Cerebellar nuclear complex (tissue), 1 donor: Measurements from ENCODE around the gene CIITA.
"Not testable (repeated sequence)": the region's sequence is repeated elsewhere in the genome, so short reads cannot be mapped to it uniquely, and the experiment has no call there.

Experiments used
- DNase-seq, 2 experiments: peaks; one replicate each; lab custom pipeline; 2025; lab: John Stamatoyannopoulos, UW

CIITA gene, protein sequence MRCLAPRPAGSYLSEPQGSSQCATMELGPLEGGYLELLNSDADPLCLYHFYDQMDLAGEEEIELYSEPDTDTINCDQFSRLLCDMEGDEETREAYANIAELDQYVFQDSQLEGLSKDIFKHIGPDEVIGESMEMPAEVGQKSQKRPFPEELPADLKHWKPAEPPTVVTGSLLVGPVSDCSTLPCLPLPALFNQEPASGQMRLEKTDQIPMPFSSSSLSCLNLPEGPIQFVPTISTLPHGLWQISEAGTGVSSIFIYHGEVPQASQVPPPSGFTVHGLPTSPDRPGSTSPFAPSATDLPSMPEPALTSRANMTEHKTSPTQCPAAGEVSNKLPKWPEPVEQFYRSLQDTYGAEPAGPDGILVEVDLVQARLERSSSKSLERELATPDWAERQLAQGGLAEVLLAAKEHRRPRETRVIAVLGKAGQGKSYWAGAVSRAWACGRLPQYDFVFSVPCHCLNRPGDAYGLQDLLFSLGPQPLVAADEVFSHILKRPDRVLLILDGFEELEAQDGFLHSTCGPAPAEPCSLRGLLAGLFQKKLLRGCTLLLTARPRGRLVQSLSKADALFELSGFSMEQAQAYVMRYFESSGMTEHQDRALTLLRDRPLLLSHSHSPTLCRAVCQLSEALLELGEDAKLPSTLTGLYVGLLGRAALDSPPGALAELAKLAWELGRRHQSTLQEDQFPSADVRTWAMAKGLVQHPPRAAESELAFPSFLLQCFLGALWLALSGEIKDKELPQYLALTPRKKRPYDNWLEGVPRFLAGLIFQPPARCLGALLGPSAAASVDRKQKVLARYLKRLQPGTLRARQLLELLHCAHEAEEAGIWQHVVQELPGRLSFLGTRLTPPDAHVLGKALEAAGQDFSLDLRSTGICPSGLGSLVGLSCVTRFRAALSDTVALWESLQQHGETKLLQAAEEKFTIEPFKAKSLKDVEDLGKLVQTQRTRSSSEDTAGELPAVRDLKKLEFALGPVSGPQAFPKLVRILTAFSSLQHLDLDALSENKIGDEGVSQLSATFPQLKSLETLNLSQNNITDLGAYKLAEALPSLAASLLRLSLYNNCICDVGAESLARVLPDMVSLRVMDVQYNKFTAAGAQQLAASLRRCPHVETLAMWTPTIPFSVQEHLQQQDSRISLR

DNA sequence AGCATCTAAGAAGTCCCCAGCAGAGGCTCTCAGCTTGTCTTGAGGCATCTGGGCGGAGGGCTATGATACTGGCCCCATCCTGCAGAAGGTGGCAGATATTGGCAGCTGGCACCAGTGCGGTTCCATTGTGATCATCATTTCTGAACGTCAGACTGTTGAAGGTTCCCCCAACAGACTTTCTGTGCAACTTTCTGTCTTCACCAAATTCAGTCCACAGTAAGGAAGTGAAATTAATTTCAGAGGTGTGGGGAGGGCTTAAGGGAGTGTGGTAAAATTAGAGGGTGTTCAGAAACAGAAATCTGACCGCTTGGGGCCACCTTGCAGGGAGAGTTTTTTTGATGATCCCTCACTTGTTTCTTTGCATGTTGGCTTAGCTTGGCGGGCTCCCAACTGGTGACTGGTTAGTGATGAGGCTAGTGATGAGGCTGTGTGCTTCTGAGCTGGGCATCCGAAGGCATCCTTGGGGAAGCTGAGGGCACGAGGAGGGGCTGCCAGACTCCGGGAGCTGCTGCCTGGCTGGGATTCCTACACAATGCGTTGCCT, at the start of gene CIITA:
Gene CIITA (plus strand): TSS at position 404 of the 543 bp plus-strand sequence. CDS start 129 bp downstream, at position 533.
- DNase-seq, result no peak

GRCh38 chr16:10827691-10828341, 49.2 kb upstream of the CIITA start:
- DNase-seq, result no peak

GRCh38 chr16:10828851-10829366, 48.1 kb upstream of the CIITA start:
- DNase-seq, result peak; percentile 65 to 87

DNA sequence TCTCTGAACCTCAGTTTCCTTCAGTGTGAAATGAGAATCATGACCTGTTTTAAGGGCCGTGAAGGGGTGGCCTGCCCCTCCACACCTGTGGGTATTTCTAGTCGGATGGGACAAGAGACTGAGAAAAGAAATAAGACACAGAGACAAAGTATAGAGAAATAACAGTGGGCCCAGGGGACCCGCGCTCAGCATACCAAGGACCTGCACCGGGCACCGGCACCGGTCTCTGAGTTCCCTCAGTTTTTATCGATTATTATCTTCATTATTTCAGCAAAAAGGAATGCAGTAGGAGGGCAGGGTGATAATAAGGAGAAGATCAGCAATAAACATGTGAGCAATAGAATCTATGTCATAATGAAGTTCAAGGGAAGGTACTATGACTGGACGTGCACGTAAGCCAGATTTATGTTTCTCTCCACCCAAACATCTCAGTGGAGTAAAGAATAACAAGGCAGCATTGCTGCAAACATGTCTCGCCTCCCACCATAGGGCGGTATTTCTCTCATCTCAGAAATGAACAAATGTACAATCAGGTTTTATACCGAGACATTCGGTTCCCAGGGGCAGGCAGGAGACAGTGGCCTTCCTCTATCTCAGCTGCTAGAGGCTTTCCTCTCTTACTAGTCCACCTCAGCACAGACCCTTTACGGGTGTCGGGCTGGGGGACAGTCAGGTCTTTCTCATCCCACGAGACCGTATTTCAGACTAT, 47.5 kb upstream of the CIITA start:
- not testable (repeated sequence) for DNase-seq

DNA sequence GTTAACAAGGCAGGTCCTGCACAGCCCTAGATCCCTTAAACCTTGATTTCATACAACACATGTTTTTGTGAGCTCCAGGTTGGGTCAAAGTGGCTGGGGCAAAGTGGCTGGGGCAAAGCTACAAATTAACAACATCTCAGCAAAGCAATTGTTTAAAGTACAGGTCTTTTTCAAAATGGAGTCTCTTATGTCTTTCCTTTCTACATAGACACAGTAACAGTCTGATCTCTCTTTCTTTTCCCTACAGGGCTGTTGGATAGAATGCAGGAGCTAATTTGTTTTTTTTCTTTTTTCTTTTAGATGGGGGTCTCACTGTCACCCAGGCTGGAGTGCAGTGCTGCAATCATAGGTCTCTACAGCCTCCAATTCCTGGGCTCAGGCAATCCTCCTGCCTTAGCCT, 46.8 kb upstream of the CIITA start:
- DNase-seq, result not testable (repeated sequence)

GRCh38 chr16:10831894-10832886, 44.8 kb upstream of the CIITA start:
- no peak for DNase-seq

DNA sequence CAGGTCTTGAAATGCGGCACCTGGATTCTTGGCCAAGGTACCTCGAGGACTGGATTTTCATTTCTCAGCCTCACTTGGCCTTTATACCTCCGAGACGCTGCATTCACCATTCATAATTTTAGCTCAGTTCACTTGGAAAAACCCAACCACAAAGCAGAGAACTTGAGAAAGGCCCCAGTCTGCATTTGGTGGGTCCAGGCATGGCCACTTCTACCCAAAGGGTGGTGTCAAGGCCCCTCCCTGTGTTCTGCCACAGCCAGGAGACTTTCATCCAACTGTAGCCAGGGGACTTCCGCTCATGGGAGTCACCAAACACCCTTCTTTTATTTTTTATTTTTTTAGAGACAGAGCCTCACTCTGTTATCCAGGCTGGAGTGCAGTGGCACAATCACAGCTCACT, 43.7 kb upstream of the CIITA start:
- DNase-seq, result no peak

DNA sequence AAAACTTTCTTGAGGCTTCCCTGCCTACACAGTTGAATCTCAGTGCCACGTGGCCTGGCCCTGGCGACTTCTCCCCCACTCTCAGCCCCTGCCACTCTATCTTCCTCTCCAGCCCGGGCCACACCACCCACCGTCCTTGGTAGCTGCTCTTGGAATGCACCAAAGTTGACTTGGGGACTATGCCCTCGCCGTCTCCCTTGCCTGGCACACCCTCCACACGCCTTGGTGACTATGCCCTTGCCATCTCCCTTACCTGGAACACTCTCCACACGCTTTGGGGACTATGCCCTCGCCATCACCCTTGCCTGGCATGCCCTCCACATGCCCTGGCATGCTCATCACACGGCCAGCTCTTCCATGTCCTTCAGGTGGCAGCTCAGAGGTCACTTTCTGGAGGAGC, 42.9 kb upstream of the CIITA start:
- no peak for DNase-seq

GRCh38 chr16:10834766-10835165, 42.2 kb upstream of the CIITA start:
- DNase-seq, result no peak

- no peak for DNase-seq
These were observed 41.6 kb upstream of the CIITA start for GRCh38 chr16:10835281-10835931.

- DNase-seq, result no peak
These were observed 40.7 kb upstream of the CIITA start for GRCh38 chr16:10836174-10836853.

DNA sequence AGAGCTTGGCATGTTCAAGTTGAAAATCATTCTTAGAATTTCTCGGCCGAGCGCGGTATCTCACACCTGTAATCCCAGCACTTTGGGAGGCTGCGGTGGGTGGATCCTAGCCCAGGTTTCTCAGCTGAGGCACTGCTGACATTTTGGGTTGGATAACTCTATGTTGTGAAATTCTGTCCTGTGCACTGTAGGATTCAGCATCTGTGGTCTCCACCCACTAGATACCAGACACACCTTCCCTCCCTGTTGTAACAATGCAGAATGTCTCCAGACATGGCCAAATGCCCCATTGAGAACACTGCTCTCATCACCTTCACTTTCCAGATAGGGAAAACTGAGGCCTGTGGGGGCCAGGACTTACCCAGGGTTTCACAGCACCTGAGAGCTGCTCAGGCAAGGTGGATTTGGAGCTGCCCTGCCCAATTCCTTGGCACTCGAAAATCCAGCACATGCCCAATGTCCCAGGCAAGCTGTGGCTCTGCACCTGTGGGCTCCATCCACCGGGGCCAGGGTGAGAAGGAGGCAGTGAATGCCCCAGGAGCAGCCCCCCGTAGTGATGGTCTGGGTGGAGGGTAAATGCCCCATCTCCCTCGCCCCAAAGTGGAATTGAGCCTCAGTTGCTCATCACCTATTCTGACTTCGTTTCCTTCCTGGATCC, 38.3 kb upstream of the CIITA start:
- DNase-seq, result no peak

GRCh38 chr16:10839279-10839666, 37.7 kb upstream of the CIITA start:
- peak; percentile 15 to 45 for DNase-seq

DNA sequence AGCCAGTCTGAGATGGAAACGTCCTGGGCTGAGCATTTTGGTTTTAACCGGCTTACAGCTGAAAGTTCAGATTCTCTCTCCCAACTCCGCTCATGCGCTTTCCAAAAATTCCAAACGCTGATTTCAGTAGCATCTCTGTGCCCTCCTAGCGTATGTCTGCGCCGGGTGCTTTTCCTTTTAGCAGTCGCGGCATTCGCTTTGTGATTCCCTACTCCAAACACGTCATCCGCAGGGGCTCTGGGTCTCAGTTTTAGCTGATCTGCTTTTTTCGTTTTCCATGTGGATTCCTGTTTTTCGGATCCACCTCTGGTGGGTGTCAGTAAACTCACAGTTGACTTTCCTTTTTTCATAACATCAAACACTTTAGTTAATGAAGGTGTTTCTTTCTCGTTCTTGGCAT, 36.3 kb upstream of the CIITA start:
- no peak for DNase-seq

DNA sequence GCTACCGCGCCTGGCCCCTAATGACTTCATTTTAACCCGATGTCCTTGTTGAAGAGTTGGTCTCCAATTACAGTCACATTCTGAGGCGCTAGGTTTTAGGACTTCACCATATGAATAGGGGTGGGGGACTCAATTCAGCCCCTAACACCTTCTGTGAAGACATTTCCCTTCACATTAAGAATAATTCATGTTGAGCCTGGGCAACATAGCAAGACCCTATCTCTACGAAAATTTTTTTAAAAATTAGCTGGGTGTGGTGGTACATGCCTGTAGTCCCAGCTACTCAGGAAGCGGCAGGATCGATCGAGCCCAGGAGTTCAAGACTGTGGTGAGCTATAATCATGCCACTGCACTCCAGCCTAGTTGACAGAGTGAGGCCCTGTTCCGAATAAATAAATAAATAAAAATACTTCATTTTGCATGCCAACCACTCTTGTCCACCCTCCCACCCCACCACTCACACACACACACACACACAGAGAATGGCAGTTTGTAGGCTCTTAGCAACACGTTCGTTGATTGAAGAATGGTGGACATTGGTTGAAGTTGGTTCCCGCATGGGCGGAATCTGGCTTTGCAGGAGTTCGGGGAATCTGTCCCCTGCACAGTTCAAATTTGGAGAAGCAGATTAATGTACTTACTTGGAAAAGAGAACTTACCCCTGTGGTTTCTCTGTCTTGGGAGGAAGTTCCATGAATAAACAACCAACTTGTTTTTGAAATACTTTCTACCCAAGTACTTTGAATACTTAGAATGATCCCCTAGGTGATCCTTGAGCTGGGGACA, 30.6 kb upstream of the CIITA start:
- DNase-seq, result no peak

DNA sequence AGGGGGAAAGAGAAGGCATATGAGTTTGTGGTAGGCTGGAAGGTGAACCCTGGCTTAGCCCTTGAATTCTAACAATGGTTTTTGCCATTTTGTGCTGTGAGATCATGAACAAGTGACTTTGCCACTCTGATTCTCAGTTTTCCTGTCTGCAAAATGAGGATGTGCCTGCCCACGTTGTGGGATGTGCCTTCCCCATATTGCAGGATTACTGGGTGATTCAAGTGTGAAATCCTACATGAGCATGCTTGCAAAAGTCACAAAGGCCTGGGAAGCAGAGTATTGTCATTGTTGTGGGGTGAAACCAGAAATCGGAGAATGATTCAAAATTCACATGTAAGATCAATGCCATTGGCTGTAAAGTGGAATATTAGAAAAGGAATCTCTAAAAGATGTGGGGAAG, 29.8 kb upstream of the CIITA start:
- no peak for DNase-seq
